Mammary epithelial cell (primary cell): ENCODE data around the gene UBE4B.

Source experiments
- CTCF ChIP-seq, 2 donors: IDR thresholded peaks in 1 of 2; conservative IDR thresholded peaks in 1 of 2; 2 replicates each; pipeline ENCODE4 v1.5.1; 2011 to 2012; ENCODE audit warnings: inconsistent platforms in 2 of 2, low read length in 2 of 2, mild to moderate bottlenecking in 2 of 2, control low read depth in 1 of 2, low read depth in 1 of 2; ENCODE audit not compliant: insufficient read depth in 1 of 2; ENCODE audit errors: extremely low read depth in 1 of 2
- EZH2 ChIP-seq: IDR thresholded peaks from 2 replicates; pipeline ENCODE4 v1.6.1; 2012; ENCODE audit warnings: low read length, inconsistent platforms, borderline replicate concordance

DNA sequence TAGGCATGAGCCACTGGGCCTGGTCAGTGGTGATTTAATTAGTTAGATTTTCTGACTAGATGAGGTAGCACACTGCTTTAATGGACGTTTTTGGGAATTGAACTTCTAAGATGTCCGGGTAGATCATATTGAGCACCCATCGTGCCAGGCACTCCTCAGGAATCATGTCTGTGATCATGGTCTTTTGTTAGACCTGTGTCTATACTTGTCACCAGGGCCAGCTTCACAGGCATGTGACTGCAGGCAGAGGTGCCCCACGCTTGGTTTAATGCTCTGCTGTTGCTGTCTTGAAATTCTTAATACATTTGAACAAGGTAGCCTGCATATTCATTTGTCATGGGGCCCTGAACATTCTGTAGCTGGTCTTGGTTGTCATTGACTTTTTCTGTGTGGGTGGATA is 19.6 kb downstream of the UBE4B start:
- TF ChIP-seq CTCF (conservative IDR thresholded peaks at IDR 0.05 in 1 of 2, IDR thresholded peaks at IDR 0.05 in 1 of 2; ENCODE audit: extremely low read depth in 1 of 2, insufficient read depth in 1 of 2, low read depth in 1 of 2, low read length in 2 of 2) (no peak), EZH2 (no peak)
